ENCODE data around the gene KIAA1328.
"Not testable (repeated sequence)": the region's sequence is repeated elsewhere in the genome, so short reads cannot be mapped to it uniquely, and the experiment has no call there.

Gene KIAA1328

DNA sequence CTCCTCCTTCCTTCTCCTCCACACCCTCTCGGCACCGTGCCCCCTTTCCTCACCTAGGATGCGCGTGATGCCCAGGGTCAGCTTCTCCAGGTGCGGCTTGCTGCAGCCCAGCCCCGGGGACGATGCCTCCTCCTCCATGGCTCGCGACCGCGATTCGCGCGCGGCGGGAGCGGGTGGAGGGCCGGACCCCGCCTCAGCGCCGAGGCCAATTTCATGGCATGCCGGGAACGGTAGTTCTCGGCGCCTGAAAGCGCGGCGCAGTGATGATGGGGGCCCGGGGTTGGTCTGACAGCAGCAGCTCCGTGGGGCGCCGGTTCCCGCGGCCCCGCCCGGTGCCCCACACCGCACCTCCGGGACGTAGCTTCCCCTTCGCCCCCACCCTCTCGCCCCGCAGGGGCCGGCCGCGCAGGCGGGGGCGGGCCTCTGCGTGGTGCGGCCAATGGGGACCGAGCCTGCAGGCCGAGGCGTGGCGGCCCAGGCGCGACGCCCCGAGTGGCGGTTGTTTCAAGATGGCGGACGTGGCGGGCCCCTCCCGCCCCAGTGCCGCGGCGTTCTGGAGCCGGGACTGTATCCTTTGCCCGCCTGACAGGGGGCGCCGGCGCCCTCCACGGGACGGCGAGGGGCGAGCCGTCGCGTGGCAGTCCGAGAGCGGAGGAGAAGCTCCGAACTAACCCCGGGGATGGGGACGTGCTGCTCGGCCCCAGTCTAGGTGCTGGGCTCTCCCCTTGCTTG is at the start of gene KIAA1328, which contains the start of gene TPGS2:
Gene KIAA1328 (plus strand): TSS at position 498 of the 732 bp plus-strand sequence. CDS start 12 bp downstream, at position 510.
Gene TPGS2 (minus strand): TSS at position 373 of the 732 bp plus-strand sequence. CDS start 235 bp downstream, at position 138.
- DNase-seq (ENCODE audit: low spot score), result peak; percentile 73

DNA sequence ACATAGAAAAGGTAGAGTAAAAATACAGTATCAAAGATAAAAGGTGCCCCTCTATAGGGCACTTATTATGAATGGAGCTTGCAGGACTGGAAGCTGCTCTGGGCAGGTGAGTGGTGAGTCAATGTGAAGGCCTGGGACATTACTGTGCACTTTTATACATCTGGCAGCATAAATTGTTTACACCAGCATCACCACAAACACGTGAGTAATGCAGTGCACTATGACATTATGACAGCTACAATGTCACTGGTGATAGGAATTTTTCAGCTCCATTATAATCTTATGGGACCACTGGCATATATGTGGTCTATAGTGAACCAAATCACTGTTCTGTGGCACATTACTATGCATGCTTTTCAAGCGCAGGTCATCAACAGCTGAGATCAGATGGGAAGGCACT is 48.2 kb upstream of the KIAA1328 start:
- DNase-seq (ENCODE audit: low spot score), result no peak

DNA sequence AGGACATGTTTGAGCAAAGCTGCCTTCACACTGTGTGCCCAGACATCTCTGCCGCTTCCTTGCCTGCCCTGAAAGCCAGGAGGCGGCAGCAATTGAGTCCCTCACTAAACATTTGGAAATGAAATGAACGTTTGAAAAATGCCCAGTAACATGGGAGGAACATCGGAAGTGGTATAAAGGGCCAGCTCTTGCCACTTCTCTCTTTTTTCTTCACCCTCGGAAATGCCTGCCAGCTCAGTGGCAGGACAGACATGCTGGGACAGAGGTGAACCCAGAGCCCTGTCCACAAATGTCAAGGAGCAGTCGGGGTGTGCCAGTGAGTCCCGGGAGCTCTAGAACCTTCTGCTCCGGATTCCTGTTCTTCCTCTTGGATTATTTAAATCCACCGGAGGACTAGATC is 46.2 kb upstream of the KIAA1328 start:
- DNase-seq (ENCODE audit: low spot score), result no peak

DNA sequence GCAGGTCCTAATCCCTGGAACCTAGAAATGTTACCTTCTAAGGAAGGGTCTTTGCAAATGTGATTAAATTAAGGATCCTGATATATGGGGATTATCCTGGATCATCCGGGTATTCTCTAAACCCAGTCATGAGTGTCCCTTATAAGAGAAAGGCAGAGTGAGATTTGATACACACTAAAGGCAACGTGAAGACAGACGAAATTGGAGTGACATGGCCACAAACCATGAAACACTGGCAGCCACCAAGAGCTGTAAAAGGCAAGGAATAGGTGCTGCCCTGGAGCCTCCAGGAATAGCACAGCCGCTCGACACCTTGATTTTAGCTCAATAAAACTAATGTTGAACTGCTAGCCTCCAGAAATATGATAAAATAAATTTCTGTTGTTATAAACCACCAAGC is 45.1 kb upstream of the KIAA1328 start:
- DNase-seq (ENCODE audit: low spot score), result no peak

DNA sequence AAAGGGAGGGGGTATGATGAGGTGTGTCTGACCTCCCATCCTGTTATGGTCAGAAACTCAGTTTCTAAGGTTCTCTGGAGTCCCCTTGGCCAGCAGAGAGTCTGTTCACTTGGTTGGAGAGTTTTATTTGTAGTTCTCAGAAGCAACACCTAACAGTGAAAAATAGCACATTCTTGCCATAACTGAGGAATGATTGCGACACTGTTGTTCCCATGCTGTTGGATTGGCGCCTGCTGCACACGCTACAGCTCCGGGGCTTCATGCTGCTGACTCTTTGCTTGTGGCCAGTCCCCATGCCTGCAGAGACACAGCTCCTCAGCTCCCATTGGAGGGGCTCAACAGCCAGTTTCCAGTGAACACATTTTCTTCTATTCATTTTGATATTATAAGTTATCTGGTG is 42.2 kb upstream of the KIAA1328 start:
- no peak for DNase-seq (ENCODE audit: low spot score)

DNA sequence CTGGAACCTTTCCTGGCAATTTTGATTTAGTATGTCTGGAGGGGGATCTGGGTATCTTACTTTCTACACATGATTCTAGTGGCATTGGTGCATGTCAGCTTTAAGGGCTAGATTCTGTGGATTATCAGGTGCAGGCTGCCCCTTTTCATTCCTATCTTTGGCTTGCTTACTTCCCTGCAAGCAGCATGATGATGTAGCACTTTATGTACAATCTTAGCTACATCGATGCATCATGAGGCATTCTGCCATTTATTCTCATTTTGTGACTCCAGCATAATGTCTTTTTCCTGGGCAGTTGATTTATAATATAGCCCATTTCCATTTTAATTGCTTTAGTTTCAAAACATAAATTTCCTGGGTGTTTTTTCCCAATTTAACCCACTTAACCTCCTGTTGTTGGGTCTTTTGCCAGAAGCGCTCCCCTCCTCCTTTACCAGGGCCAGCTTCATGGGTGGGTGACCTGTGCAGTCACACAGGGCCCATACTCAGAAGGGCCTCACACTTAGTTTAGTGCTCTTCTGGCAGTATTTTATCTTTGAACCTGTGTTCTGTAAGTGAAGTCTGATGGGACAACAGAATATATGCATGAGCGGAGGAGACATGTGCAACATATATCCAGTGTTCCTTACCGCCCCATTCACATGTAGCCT is 36.2 kb upstream of the KIAA1328 start:
- DNase-seq (ENCODE audit: low spot score), result no peak

DNA sequence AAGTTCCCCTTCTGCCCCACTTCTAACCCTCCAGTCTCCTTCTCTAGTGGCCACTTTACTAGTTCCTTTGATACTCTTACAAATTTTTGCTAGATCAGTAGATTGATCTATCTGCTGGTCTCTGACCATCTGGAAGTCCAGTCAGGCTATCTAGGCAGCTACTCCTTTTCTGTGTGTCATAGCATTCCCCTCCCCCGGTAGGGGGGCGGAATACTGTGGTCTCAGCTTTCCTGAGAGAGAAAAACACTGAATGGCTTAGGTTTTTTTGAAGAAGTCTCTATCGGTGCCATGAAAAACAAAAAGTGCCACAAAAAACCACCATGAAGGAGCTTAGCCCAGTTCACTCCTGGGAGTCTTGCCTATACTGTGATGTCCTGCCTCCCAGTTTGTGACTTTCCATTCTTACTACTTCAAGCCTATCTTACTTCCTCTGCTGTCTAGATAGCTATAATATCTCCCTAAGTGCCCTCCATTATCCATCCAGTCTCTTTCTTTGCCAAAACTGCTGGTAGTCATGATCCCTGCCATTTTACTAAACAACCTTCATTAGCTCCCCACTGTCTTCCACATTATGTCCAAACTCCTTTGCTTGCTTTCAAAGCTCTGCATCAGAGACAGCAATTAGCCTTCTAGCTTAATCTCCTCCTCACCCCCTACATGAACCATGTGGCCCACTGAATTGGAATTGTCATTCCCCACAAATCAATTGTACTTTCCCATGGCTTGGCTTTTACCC is 30.0 kb upstream of the KIAA1328 start:
- no peak for DNase-seq (ENCODE audit: low spot score)

DNA sequence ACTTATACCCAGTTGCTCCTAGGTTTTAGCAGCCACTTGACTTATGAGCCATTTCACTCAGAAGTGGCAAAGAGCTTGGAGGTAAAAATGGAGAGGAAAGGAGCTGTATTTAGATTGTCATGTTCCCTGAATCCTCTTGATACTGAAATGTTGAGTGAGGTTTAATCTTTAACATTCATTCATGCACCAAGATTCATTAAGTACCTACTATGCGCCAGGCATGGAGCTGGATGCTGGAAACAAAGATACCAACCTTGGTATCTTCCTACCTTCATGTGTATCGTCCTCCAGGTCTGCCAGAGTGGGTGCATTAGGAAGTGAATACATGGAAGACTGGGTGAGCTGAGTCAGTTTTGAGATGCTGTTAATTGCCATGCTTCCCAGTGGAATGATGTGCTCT is 23.8 kb upstream of the KIAA1328 start:
- no peak for DNase-seq (ENCODE audit: low spot score)

DNA sequence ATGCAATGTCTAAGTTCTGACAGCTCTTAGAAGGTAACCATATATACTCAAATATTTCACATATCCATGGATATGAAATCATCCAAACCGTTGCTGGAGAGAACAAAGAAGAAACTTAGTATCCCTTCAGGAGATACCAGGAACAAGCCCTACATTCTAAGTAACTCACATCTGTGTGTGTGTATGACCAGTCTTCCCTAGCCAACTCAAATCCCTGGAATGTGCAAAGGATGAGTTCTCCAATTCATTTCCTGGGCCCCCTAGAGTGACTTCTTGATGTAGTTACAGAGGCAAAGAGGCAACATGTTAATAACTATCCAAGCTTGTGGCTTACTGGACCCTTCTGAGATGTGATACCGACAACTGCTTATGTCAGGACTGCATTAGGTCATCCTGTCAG is 20.2 kb upstream of the KIAA1328 start:
- no peak for DNase-seq (ENCODE audit: low spot score)

DNA sequence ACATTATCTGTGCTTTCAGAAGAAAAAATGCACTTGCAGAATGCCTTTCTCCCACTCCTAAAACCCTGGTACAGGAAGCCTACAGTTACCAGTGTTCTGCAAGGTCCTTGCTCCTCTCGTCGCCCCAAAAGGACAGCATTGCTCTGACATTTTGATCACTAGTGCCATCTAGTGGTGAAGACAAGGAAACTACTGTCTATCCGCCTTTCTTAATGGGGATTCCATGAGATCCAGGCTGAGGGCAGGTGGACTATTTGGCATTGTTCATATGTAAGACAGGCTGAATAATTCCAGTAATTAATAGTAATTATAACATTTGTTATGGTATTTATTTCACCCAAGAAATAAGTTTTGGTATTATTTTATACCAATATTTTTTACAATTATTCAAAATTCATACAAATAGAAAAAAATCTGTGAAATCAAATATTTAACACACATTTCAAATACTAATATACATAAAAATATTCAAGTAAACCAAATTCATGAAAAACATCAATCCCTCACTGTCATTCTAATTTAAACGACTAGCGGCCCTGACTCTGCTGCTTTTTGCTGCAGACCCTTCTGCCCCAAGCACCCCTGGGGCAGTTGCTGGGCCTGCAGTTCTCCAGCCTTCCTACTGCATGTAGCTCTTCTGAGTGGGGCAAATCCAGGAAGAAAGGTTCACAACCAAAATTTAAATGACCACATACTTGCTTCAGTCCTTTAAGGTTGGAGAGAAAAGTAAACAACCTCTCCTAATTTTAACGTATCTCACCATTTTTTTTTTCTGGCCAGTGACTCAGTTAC is 19.1 kb upstream of the KIAA1328 start:
- peak; percentile 68 for DNase-seq (ENCODE audit: low spot score)

DNA sequence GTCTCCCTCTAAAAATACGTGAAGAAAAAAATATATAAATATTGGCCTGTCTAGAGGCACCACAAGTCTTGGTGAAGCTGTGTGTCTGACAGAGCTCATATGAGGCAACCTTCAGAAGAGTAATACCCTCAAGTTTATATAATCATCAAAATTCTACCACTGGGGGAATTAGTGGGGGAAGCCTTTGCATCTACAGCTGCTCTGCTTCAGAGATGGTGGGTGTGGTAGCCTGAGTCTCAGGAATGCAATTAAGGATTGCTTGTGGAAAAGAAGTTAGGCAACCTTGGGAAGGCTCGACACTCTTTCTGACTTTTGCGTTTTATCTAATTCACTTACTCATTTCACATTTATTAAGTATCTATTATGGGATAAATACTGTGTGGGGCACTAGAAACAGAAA is 17.5 kb upstream of the KIAA1328 start:
- no peak for DNase-seq (ENCODE audit: low spot score)

DNA sequence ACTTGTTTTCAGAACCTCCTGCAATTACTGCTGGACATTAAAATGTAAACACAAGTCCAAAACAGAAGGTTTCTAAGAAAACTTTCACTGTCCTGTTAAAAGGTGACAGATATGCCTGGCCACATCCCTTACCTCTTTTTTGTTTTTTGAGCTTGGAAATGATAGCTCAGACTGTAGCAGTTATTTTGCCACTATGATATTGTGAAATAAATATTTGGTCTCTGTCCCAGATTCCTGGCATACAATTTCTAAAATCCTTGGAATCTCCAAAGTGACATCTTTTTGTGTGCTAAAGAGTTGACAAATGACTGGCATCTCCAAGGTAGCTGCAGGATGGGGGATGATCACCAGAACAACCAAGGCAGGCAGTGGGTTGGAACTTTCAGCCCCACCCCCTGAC is 17.0 kb upstream of the KIAA1328 start:
- DNase-seq (ENCODE audit: low spot score), result no peak

DNA sequence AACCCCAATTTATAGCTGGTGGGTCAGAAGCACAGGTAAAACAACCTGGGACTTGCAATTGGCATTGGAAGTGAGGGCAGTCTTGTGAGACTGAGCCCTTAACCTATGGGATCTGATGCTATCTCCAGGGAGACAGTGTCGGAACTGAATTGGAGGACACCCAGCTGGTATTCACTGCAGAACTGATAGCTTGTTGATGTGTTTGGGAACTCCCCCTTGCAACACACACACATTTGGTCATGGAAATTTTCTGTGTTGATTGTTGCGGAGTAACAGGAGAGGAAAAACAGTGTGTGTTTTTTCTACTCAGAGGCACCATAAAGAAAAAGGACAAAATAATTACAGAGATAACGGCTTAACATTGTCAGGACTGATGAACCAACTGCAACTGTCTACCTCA is 16.2 kb upstream of the KIAA1328 start:
- no peak for DNase-seq (ENCODE audit: low spot score)

DNA sequence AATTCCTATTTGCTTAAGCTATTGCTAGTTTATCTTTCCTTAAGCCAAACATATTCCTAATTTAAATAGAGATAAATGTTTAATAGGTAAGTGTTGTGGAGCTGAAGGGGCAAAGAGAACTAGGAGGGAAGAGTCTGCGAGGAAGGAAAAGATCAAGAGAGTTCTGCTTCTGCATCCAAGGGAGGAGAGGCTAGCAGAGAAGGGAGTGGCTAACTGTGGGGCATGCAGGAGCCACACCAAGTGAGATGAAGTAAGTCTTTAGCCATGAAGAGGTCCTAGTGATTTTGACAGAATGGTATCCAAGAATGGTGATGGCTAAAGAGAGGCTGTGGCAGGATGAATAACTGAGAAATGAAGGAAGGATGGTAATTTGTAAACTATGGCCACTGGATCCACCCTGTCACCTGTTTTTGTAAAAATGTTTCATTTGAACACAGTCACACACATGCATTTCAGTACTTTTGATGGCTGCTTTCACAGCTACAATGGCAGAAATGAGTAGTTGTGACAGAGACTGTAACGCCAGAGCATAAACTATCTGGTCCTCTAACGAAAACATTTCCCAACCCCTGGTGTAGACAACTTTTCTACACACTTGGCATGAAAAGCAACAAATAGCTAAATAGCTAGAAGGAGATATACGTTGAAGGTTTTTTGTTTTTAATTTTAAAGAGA is 15.7 kb upstream of the KIAA1328 start:
- DNase-seq (ENCODE audit: low spot score), result no peak

DNA sequence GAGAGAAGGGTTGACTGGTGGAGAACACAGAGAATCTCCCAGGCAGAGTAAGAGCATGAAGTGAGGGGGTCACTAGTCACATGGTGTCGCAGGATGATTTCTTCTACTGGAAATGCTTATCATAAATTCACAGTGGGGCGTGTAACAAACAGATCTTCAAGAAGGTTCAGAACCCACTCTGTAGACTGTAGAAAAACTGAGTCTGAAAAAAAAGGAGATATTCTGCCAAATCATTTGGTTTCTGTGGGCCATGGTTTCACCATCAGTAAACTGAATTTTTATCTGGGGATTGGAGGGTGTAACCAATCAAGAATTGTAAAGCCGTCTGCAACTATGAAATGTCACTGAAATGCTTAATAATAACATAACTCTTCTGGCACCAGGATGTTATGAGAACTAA is 15.1 kb upstream of the KIAA1328 start:
- DNase-seq (ENCODE audit: low spot score), result no peak

DNA sequence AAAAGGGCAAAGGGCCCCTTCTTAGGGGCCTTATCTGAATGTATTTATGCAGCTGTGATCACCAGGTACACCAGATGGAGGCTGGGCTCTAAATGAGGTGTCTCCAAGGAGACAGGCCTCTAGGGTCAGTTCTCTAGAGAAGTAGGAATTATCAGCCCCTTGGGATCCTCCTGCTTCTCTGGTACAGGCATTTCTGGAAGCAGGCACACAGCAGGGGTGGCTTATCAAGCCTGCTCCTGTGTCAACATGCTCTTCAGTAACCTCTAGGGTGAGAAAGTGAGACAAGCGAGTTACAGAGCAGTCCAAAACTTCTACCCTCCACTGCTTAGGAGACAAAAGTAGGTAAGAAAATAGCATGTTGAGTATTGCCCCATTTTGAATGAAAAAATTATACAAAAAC is 13.9 kb upstream of the KIAA1328 start:
- no peak for DNase-seq (ENCODE audit: low spot score)

DNA sequence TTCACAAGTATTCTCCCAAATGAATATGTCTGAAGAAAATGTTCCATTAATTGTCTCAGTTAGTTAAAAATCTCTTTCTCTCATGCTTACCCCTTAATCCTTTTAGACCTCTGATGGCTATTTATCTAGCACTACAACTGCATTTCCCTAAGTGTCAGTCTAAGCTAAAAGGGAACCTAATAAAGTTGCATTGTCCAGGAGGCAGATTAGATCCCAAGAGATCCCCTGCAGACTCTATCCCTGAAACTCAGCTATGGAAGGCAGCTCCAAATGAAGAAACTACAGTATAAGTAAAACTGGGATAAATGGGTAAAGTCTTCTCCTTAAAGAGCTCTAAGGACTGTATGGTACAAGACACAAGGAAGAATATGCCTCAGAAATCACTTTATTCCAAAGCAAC is 12.8 kb upstream of the KIAA1328 start:
- not testable (repeated sequence) for DNase-seq (ENCODE audit: low spot score)

DNA sequence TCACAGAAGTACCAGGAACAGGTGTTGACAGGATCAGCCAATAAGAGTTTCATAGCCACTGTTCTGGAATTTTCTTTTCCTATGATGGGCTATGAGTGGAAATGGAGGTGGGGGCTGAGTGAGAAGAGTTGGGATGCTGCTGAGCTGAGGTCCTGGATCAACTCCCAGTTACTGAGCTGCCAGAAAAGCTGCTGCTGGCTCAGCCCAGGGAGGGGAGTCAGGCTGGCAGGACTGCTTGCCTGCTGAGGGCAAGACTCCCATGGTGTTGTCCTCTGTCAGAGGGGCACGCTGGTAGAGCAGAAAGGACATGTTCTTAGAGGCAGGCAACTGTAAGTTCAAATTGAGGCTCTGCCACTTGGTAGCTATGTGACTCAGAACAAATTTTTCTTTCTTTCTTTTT is 11.9 kb upstream of the KIAA1328 start:
- no peak for DNase-seq (ENCODE audit: low spot score)

DNA sequence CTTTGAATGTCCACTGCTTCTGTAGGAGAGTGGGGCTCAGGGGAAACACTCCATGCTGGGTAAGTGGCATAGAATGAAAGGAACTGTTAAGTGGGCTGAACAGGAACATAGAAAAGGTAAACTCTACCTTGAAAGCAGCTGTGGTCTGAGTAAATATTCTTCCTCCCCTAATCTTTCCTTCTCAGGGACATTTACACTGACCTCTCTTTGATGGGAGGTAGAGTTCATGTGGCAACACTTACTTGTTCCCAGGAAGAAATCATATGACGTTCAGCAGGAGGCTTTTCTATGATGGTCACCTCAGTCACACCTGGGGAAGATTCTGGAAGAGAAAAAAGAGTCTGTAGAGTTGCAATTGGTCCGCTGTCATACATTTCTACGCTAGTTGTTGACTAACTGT is 10.3 kb upstream of the KIAA1328 start:
- DNase-seq (ENCODE audit: low spot score), result no peak

DNA sequence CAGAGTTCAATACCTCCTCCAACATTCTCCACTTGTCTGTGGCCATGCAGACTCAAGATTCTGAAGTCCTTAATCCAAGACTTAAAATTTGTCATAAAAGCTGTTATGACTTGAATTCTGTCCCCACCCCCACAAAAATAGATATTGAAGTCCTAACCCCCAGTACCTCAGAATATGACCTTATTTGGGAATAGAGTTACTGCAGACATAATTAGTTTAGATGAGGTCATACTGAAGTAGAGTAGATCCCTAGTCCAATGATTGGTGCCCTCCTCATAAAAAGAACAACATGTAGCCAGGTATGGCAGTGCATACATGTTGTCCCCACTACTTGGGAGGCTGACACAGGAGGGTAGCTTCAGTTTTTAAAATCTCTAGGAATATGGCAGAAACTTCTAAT is 9.3 kb upstream of the KIAA1328 start:
- no peak for DNase-seq (ENCODE audit: low spot score)

DNA sequence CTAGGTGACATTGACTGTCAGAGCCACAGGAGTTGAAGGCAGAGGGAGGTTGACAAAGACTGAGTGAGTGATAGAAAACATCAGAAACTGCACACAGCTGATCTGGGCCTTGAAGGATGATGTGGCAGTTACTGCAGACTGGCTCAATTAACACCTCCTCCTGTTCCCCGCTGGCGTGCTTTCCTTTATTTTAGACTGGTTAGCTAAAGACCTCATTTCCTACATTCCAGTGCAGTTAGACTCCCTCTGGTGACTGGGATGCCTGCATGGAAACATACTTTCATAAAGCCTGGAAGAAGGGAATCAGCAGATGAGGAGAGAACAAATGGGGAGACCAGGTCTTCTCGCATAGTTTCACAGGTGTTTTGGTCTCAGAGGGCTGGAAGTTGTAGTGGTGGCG is 7.2 kb upstream of the KIAA1328 start:
- no peak for DNase-seq (ENCODE audit: low spot score)

DNA sequence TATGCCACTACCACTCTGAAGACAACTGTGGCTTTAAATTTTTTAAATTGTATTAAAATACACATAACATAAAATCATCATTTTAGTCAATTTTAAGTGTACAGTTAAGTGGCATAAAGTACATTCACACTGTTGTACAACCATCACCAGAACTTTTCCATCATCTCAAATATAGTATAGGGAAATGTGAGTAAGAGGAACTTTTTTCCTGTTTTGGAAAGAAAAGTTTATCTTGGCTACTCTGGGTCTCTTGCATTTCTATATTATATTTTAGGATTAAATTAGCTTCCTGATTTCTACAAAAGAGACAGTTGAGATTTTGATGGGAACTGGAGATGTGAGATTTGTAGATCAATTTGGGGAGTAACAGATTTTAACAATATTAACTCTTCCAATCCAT is 3.4 kb upstream of the KIAA1328 start:
- DNase-seq (ENCODE audit: low spot score), result no peak
